HG03175 (cell line): Measurements from ENCODE around the gene CALU.

Experiments used
- ATAC-seq: cut with Tn5 transposase; IDR thresholded peaks from one replicate; pipeline ENCODE4 v1.9.1; 2021; ENCODE audit warnings: mild to moderate bottlenecking, moderate library complexity; ENCODE audit not compliant: unreplicated experiment

The CALU gene

DNA sequence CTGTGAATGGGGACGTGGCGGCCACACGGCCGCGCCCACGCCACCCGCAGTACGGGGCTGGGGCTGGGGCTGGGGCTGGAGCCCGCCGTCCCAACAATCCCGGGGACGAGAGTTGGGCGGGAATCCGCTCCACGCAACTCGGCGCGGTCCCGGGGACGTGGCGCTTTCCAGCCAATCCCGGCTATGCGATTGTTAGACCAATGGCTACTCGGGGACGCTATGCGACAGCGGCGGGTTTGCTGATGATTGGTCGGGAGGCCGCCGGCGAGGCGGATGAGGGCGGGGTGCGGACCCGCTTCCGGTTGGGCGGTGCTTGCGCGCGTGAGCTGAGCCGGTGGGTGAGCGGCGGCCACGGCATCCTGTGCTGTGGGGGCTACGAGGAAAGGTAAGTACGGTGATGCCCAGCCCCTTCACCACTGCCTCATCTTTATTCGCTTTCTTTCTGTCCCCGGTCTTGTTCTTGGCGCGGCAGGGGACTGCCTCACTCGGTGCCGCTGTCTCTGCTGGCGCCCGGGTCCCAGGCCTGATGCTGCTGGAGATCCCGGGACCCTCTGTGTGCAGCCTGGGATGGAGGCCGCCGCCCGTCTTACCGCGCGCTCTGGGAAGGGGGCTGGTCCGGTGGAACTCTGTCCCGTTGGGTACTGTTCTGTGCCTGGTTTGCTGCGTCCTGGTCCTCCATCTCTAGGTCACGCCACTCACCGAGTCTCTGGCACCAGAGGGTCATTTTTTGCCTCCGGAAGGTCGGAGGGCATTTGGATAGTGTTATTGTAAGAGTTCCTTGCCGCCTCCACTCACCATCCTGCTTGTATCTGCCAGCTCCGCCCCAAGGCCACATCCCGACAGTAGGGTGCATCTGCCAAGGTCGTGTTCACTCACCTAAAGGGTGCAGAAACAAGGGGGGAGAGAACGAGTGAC is at the start of gene CALU:
Gene CALU, plus strand, starts transcription at position 312 of the 915 bp plus-strand sequence. CDS start 9,225 bp downstream, outside the sequence.
- peak; percentile 98 for ATAC-seq

DNA sequence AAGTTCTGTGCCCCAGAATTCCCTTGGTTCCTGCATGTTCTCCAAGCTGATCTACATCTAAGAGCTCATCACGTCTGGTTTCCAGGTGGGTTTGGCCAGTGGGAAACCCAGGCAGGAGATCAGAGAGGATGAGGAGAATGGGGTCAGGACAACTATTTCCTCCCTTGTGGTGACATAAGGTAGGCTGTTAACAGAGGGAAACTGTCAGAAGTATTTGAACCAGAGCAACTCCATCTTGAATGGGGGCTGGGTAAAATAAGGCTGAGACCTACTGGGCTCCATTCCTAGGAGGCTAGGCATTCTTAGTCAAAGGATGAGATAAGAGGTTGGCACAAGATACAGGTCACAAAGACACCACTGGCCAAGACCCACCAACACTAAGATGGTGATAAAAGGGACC is 47.9 kb upstream of the CALU start:
- ATAC-seq, result no peak

DNA sequence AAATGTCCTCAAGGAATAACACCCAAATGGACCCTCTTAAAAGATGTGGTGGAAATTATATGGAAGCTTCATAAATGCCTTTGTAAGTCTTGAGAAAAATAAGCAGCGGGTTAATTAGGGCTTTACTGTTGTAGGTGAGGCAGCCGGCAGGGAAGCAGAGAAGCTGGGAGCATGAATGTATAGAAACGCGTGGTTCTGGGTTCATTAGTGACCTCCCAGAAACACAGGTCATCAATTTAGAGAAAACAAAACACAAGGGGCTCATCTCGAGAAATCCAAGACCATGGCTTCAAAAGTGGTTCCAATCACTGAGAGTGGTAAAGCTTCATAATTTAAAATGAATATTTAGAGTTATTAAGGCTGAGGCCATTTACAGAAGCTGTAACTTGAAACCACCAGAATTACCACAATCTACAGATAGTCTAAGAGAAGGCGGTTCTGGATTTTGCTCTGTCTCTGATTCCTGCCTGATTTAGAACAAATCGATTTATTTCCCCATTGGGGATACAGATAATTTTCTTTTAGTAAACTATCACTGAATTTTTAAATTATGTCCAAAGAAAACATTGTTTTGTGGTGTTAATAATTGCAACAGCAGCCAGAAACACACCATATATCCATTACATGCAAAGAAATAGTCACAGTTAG is 46.4 kb upstream of the CALU start:
- ATAC-seq, result no peak

DNA sequence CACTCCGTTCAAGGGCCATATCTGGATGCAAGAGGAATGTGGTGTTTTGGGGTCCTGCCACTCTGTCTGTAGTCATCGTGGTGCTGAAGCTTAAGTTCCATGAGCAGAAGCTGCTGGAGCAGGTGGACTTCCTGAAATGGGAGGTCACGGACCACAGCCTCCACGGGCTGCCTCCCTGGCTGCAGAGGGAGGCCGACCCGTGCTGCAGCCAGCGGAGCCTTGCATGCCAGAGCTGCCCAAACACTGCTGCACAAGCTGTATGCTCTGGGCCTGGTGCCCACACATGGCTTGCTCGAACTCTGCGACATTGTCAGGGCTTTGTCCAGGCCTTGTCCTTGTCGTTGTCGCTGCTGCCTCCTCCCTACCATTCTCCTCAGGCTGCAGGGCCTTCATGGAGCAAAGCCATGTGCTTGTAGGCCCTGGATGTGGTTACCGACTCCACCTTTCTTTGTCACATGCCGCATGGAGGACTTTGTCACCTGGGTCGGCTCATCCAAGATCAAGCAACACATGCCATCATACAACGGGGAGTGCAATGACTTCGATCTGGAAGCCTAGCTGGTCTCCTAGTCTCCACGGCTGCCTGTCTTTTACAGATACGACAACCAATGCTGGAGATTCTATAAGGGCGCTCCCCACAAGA is 45.7 kb upstream of the CALU start:
- no peak for ATAC-seq

DNA sequence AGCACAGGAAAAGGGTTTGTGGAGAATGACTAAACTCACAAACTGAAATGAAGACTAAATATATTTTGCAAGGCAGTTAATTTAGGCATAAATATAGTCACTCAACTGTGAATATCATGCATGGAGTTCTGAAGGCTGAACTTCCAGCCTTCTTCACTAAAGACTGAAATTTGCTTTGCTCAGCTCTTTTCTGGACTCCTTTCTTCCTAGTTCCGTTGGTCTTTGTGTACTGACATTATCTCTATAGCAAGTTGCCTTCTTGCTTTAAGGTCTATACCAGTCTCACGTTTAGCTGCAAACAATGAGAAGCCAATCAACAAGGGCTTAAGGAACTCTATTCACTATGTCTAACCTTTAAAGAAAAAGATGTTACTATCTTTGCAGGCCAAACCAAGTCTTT is 44.4 kb upstream of the CALU start:
- ATAC-seq, result no peak

DNA sequence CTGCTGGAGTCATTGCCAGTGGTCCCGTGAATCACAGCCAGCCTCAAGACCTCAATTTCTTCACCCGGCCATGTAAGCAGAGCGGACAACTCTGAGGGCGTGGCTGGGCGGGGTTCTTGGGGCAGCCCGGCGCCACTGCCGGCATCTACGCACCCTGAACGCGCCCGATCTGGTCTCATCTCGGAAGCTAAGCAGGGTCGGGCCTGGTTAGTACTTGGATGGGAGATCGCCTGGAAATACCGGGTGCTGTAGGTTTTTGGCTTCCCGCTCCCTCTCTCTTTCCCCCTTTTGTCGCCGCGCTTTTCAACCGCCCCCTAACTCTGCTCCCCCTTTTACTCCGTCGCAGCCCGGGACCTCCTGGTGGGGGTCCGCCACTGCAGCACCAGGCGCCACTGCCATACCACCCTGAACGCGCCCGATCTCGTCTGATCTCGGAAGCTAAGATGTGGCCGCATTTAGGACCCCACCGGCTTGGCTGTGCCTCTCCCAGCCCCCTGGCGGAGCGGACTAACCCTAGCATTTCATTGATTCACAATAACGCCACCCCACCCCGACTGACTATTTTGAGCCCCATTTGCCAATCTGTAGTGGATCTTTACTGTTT is 41.8 kb upstream of the CALU start:
- ATAC-seq, result no peak

DNA sequence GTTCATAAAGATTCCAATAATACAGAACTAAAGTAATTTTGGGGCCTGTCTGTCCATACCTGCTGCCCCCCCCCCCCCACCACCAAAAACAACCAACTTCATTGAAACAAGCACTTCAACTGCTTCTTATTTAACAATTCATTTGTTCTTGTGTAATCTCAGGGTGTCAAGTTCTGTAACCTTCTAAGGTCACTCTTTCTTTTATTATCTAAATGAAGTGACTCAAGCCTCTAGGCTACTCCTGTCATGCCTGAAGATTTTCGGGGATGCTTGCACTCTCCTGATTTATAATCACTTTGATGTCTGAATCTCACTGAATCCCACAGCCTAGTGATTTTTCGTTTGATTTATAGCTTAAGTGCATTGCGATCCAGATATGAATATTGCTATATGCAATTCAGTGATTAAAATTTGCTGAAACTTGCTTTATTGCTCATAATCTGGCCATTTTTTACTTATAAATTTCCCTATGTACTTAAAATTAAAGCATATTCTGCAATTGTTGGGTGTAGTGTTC is 39.9 kb upstream of the CALU start:
- ATAC-seq, result no peak

DNA sequence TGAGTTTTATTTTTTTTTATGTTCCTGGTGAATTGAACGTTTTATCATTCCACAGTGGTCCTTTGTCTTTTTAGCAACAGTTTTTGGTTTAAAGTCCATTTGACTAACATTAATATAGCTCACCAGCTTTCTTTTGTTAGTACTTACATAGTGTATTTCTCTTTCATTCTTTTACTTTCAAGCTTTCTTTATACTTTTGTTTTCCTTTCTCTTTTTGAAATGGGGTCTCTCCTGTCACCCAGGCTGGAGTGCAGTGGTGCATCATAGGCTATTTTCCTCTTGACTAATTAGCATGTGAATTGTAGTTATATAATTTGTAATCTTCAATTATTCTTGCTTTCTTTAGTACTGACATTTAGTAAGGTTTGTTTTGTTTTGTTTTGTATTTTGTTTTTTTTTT is 39.3 kb upstream of the CALU start:
- ATAC-seq, result no peak

DNA sequence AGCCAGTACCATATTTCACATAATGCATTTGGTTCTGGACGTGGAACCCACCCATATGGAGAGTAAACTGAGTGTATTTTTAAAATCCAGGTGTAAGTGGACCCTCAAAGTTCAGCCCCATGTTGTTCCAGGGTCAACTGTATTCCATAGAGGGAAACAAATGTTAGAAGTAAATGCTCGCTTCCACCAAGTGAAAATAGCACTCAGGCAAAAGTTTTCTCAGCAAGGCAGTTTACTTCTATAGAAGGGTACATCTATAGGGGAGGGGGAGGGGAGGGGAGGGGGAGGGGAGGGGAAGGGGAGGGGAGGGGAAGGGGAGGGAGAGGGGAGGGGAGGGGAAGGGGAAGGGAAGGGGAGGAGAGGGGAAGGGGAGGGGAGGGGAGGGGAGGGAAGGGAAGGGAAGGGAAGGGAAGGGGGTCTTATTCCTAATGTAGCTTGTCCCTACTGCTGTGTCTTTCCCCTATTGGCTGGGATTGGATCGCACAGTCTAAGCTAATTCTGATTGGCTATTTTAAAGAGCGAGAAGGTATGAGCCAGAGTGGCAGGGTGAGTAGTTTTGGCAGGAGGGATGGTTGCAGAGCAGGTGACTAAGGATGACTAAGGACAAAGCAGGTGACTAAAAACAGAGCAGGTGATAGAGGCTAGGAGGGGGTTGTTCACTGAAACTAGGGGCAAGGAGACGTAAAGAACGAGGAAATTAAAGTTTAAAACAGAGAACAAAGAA is 37.9 kb upstream of the CALU start:
- ATAC-seq, result no peak

DNA sequence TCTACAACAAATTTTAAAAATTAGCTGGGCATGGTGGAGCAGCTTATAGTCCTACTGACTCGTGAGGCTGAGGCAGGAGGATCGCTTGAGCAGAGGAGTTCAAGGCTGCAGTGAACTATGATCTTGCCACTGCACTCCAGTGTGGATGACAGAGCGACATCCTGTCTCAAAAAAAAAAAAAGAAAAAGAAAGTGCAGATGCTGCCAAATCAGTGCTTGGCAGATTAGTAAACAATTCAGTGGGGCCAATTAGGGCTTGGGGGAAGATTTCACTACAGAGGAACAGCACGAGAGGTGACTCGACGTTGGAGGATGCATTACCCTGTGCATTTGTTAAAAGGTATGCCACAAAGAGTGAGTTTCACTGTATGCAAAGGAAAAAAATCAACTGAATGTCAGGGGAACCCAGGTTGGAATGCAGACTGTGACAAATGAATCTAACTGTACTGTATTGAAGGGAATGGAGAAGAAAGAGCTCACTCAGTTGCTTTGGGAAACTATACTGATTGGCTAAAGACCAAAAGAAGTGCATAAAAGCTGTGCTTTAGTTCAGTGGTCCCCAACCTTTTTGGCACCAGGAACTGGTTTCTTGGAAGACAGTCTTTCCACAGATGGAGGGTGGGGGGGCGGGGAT is 35.4 kb upstream of the CALU start:
- ATAC-seq, result no peak

DNA sequence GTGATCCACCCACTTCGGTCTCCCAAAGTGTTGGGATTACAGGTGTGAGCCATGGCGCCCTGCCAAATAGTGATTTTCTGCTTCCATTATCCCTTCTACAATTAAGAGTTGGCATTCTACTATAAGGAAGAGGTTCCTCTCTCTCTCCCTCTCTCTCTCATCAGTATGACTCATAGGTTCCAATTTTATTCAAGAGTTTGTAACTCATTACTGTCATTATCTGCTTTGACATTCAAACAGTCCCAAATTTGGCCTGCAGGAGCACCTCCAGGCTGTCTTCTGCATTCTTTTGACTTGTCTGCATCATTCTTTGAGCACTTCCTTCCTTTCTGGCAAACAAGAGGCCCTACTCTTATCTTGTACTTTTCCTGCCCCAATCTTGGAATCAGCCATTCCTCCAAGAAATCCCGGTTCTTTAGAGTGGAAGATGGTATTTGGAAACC is 33.2 kb upstream of the CALU start:
- ATAC-seq, result no peak

DNA sequence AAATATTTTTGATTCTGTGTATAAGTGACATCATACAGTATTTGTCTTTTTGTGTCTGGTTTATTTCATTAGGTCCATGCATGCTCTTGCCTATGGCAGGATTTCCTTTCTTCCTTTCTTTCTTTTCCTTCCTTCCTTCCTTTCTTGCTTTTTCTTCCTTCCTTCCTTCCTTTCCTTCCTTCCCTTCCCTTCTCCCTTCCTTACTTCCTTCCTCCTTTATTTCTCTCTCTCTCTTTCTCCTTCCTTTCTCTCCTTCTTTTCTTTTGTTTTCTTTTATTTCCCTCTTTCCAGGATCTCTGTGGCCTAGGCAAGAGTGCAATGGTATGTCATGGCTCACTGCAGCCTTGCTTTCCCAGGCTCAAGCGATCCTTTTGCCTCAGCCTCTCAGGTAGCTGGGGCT is 31.4 kb upstream of the CALU start:
- ATAC-seq, result no peak

DNA sequence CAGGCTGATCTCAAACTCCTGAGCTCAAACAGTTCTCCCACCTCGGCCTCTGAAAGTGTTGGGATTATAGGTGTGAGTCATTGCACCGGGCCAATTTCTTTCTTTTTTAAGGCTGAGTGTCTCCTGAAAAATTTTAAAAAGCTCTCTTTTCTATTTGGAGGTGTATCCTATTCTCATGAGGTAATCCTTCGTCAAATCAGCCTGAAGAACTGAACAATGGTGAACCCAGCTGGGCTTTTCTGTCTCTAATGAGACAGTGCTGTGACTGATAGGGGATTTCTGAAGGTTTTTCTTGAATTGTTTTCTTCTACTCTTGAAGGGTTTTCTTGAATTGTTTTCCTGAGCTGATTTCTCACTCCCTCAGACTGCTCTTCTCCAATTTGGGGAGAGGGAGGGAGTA is 30.9 kb upstream of the CALU start:
- ATAC-seq, result no peak

DNA sequence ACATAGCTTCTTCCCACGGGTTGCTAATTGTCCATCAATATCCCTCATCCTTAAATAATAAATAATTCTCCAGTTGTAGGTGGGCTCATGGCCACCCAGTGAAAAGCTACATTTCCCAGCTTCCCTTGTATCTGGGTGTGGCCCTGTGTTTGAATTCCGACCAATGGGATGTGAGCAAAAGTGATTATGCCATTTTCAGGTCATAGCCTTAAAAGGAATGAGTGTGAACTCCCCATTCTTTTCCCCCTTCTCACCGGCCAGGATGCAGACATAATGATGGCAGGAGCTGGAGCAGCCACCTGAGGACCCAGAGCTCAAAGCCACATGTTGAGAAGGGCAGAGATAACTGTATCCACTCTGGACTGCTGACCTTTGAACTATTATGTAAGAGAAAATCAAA is 30.3 kb upstream of the CALU start:
- ATAC-seq, result no peak

DNA sequence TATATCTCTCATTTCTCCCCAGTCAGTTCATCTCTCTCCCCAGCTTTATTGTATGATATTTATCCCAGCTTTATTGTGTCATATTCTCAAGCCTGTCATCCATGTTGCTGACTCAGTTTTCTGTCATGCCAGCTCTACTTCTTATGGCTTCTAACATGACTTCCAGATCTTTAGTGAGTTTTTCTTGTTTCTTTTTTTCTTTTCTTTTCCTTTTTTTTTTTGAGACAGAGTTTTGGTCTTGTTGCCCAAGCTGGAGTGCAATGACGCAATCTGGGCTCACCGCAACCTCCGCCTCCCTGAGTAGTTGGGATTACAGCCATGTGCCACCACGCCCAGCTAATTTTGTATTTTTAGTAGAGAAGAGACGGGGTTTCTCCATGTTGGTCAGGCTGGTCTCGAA is 28.7 kb upstream of the CALU start:
- no peak for ATAC-seq

DNA sequence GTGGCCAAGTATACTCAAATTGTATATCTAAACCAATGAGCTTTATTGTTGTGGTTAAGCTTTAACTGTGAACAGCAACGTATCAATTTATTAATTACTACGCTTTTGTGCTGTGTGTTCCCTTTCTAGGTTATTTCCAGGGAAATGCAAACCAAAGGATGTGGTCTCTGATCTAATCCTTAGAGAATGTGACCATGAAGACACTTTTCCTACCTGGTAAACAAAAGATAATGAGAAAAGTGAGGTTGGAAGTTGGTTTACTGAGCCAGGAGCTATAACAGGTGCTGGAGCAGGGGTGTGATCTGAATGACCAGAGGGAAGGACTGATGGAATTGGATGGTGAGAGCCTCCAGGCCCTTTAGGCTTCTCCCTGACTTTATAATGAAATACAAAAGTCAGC is 25.4 kb upstream of the CALU start:
- no peak for ATAC-seq

DNA sequence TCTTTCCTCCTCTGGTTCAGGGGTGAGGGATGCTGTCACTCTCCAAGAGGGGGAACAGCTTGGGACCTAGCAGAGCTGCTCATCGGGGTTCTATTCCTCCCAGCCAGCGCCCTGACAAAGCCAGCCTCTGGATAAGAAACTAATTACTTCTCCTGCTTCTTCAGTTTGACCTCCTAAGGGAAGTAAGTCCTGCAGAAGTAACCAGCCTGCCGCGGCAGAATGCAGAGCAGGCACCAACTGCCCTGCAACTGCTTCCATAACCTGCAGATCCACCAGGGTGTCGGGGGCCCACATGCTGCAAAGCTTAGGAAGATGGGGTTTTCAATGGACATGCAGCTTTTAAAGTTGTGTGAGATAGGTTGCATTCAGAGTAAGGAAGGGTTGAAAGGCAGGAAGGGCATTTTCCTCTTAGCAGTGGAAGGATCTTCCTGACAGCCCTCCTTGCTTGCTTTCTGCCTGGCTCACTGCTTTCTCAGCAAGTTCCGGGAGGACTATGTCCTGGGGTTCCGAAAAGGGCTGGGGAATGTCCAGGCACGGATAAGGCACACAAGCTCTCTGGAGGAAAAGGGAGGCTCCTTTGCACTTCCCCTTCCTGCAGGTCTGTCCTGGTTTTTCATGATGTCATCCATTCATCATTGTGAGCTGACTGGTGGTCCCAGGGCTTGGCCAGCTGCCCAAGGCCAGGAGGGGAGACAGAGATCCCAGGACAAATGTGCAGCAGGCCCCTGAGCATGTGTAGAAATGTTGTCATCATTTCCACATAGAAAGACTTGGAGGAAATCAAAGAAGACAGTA is 24.3 kb upstream of the CALU start:
- no peak for ATAC-seq

DNA sequence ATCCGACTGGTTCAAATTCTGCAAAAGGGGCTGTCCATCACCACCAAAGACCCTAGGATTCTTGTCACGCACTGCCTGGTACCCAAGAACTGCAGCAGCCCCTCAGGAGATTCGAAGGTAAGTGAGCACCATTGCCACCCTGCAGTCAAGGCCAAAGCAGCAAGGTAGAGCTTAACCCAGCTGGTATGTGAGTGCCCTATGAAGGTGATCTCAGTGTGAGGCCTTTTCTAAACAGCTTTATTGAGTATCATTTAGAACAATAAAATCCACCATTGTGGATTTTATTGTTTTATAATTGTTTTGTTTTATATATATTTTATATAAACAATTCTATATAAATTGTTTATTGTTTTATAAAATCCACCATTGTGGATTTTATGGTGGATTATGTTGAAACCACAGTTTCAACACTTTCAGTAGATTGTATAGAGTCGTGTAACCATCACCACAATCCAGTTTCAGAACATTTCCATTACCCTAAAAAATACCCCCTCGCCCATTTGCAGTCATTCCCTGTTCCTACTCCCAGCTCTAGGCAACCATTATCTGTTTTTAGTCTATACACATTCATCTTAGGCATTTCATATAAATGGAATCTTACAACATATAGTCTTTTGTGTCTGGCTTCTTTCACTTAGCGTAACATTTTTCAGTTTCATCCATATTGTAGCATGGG is 20.1 kb upstream of the CALU start:
- no peak for ATAC-seq

DNA sequence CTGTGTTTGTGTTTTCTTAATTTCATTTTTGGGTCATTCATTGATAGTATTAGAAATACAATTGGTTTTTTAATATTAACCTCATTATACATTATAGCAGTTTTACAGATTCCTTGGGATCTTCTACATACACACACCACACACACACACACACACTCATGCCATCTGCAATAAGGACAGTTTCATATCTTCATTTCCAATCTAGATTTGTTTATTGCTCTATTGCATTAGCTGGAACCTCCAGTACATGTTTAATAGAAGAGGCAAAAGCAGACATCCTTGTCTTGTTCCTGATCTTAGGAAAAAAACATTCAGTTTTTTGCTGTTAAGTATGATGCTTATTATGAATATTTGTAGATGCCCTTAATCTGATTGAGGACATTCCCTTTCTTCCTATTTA is 17.8 kb upstream of the CALU start:
- ATAC-seq, result no peak
